Right kidney (tissue), 9 donors: ENCODE results near the gene TNP2.

Experiments
- DNase-seq: peaks from one replicate; pipeline ENCODE4 v3.0.0-alpha.2; 2016
- long read RNA-seq, 8 donors: transcript quantifications; one replicate each; lab custom pipeline, GENCODE V29; 2026

TNP2 gene
- long read RNA-seq, donor 1: 0 reads
- long read RNA-seq, donor 2: 0 reads
- long read RNA-seq, donor 3: 0 reads
- long read RNA-seq, donor 4: 0 reads
- long read RNA-seq, donor 5: 0 reads
- long read RNA-seq, donor 6: 0 reads
- long read RNA-seq, donor 7: 0 reads
- long read RNA-seq, donor 8: 0 reads

DNA sequence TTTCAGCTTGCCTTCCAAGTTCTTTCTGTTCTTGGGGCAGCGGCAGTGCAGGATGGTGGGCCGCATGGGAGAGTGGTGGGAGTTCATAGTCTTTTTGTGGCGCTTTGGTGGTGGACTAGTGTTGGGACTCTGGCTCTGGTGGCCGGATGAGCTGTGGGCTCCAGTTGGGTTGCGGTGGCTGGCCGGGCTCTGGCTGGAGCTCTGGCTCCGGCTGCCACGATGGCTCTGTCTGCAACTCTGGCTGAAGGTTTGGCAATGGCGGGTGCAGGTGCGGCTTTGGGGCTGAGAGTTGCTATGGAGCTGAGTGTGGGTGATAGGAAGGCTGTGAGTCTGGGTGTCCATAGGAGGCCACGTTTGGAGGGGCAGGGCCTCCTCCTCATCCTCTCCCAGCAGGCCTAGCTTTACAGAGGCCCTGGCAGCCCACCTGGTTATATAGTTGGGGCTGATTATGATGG, at the start of gene TNP2:
TSS of gene TNP2 (minus strand) at position 405 of the 455 bp plus-strand sequence. CDS start at position 342, 63 bp downstream.
- DNase-seq: no peak

DNA sequence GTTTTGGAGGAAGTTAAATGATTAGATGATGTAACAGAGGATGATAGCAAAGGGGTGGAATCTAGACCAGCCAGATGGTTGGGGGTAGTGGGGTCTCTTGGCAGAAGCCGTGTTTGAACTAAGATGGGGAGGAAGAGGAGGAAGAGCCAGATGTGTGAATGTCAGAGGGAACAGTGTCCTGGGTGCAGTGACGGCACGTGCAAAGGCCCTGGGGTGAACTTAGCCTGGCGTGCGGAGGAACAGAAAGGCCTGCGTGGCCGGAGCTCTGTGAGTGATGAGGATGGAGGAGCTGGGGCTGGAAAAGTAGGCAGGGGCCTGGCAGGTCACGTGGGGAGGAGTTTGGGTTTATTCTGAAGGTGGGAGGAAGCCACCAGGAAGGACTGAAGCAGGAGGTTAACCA, 49.7 kb upstream of the TNP2 start:
- no peak for DNase-seq

DNA sequence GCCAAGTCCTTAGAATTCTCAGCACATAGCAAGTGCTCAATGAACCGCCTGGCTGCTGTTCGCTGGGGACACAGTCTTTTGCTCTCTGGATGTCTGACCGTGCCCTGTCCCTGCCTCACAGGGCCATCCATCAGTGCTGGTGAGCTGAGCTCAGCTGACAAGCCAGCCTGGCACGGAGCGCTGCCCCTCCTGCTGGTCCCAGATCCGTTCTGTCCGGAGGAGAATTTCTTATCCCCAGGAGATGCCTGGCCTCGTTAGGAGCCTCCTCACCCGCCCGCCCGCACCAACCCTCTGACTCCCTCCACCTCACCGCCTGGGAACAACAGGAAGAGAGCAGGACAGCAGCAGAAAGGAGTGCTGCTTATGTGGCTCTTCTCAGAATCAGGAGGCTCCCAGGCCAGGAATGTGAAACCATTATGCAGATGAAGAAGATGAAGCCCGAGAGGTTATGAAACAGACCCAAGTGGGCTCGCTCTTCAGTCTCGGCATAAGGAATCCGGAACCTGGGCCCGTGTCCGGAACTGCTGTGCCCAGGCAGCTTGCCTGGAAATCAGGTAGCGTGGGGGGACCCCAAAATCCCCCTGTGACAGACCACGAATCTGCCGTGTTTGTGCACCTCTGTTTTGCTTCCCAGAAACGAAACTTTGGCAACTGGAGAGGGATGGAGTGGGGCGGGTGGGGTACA, 47.3 kb upstream of the TNP2 start:
- DNase-seq: peak; percentile 41

DNA sequence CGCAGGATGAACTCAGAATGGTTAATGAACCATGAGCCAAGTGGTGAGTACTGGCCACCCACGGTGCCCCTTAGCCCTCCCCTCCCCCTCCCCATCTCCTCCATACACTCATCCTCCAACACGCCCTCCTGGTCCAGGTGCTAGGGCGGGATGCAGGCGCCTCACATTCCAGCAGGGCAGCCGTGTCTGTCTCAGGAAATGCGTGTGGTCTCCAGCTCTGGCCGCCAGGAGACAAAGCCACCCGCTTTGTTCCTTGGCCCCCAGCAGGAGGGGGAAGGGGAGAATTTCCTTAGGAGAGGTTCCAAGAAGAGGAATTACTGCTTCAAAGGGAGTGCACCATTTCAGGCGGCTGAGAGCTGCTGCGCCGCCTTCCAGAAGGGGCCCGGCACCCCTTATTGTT, 46.4 kb upstream of the TNP2 start:
- DNase-seq: peak; percentile 67

DNA sequence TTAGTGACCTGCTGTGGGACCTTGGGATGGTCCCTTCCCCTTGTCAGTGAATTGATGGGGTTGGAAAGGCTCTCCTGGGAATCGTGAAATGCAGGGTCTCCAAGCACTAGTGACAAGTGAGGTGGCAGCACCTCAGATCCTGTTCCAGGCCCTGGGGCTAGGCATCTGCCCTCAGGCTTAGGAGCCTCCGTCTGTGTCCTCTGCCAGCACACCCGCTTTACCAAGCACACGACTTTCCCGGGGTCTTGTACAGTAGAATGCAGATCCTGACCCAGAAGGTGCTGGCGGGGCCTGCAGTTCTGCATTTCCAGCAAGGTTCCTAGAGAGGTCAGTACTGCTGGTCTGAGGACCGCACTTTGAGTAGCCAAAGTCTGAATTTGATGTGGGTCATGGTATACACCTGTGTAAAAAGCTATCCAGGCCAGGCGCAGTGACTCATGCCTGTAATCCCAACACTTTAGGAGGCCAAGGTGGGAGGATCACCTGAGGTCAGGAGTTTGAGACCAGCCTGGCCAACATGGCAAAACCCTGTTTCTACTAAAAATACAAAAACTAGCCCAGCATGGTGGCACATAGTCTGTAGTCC, 45.3 kb upstream of the TNP2 start:
- DNase-seq: no peak

DNA sequence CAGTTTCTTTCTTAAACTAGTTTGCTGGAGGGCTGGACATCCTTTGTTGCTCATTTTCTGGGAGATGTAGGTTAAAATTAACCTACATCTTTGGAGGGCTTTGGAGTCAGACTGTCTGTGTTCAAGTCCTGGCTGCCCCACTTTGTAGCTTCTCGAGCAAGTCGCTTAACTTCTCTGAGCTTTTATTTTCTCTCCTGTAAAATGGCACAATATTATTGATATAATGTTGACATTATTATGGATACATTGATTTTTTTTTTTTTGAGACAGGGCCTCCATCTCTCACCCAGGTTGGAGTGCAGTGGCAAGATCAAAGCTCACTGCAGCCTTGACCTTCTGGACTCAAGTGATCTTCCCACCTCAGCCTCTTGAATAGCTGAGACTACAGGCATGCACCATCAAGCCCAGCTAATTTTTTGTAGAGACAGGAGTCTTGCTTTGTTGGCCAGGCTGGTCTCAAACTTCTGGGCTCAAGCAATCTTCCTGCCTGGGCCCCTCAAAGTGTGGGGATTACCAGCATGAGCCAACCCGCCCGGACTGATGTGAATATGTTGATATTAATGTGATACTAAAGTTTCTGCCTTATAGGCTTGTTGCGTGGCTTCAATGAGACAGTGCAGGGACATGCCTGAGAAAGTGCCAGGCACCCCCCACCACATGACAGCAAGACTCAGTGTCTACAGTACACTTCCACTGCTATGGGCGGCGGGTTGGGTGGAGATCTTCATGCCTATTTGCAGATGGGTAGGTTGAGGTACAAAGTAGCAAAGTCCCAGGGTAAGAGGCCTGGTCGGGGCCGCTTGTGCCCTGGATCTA, 44.6 kb upstream of the TNP2 start:
- no peak for DNase-seq

DNA sequence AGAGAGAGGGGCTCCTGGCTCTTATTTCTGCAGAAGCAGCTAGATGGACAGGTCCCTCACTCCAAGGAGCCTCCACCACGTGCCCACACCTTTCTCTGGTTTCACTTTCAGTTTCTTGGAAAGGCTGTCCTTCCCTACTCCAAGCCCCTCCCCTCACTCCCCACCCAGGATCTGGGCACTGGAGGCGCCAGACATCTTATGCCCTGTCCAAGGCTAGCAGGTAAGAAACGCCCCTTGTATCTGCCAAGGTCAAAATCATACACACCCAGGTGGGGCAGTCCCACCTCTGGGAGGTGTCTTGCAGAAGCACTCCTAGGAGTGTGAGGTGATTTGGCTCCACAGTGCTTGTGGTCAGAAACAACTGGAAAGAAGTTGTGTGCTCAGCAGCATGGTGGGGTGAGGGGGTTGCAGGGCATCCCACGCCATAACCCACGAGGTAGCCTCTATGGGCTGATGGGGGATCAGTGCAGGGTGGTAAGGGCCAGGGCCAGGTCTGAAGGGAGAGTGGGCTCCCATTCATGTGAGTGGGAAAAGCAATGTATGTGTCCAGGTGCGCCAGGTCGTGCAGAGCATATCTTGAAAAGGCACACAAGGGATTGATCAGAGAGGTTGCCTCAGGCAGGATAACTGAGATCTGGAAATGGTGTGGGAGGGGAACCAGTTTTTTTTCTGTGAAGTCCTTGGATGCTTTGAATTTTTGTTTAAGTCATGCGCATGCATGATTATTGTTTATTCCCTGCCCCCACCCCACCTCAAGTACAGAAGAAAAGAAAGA, 43.8 kb upstream of the TNP2 start:
- DNase-seq: peak; percentile 57

DNA sequence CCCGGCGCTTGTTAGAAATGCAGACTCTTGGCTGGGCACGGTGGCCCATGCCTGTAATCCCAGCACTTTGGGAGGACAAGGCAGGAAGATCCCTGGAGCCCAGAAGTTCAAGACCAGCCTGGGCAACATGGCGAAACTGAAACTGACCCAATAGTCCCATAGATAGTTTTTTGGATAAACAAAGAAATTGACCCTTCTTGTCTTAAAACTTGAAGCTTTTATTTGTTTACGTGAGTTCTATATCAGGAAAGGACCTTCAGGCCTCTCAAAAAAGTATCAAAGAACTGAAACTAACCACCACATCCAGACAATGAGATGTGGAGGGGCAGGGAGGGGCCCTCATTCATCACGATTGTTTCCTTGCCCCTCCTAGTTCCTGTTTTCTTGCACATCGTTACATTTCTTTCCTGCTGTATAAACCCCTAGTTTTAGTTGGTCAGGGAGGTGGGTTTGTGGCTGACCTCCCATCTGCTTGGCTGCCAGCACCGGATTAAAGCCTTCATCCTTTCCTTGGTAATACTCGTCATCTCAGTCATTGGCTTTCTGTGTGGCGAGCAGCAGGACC, 42.0 kb upstream of the TNP2 start:
- DNase-seq: no peak

DNA sequence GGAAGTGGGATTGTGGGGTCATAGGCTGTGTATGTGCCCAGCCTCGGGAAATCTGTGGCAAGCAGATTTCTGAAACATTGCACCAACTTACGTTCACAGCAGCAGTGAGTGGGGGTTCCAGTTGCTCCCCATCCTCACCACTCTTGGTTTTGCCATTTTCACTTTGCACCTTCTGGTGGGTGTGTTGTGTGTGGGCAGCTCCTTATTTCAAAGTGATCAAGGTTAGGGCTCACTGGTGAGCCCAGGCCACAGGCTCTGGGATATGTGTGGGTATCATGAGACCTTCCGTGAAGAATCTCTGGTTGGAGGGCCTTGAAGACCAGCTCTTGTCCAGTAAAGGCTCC, 41.5 kb upstream of the TNP2 start:
- DNase-seq: no peak

DNA sequence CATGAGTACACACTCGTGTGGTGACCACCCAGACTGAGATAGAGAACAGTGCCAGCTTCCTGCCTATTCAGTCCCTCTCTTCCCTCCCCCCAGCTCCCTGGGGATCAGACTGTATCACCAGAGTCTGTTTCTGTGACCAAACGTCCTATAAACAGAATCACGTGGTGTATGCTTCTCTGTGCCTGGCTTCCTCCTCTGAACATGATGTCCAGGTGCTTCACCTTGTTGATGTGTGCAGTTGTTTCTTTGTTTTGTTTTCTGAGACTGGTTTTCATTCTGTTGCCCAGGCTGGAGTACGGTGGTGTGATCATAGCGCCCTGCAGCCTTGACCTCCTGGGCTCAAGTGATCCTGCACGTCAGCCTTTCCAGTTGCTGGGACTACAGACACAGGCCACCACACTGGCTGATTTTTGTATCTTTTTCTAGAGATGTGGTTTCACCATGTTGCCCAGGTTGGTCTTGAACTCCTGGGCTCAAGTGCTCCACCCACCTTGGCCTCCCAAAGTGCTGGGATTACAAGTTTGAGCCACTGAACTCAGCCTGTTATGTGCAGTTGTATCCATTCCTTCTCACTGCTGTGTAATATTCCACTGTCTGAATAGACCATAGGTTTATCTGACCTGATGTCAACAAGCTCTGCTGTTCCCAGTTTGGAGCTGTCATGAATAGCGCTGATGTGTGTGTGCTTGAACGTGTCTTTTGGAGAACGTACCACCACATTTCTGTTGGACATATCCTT, 40.9 kb upstream of the TNP2 start:
- DNase-seq: no peak

DNA sequence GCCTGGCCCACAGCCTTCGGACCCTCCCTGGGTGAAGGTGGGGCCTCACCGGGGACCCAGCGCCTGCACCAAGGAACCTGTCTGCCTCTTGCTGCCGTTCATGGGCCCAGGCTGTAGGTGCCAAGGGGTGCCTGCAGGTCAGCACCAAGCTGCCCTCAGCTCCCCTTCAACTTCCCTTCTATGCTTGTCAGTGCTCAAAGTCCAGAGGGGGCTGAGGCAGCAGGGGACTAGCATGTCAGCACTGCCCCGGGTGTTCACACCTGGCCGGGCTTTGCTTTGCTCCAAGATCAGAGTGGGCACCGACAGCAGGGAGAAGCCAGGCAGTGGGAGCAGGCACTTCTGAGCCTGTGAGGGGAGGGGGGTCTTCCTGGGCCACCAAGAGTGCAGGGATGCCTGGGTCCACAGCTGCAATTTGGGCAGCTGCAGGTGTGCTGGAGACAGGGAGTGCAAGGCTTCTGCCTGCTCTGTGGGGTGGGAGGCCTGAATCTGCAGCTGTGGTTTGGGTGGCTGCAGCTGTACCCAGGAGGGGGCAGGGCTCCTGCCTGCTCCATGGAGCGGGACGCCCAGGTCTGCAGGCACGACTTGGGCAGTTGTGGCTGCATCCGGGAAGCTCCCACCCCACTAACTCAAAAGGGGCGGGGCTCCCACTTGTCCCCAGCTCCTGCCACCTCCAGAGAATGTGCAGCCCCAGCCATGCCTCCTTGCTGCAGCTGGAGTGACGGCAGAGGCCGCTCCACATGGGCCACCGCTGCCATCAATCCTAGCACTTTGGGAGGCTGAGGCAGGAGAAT, 39.6 kb upstream of the TNP2 start:
- peak; percentile 59 for DNase-seq

DNA sequence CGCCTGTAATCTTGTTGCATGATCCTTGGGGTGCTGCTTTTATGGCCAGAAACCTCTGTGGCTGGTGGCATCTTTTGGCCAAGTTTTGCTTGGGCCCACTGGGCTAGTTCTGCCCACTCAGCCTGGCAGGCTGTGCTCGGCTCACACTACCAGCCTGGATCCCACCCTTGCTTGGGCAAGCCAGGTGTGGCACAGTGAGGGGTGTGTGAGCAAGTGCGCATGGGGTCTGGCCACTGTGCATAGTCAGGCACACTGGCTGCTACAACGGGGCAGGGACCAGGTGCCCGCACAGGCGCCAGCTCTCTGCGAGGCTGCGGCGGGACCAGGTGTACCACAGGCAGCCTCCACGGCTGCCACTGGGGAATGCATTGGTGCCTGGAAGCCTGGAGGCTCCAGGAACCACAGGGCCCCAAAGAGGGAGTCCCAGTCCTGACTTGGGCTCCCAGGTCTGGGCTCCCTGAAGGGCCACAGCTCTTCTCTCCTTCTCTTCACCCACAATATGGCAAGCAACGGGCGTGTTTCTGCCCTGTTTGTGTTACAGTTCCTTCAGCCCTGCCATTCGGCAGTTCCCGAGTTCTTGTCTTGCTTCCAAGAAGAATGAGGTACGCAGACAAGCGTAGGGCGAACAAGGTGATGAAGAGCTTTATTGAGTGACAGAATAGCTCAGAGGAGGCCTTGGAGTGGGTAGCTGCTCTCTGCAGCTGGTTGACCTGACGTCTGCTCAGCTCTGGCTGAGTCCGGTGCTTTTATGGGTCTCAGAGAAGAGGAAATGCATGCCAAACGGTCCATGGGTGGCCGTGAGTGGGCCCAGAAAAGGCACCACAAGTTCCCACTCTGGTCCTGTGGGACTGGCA, 38.7 kb upstream of the TNP2 start:
- DNase-seq: no peak

DNA sequence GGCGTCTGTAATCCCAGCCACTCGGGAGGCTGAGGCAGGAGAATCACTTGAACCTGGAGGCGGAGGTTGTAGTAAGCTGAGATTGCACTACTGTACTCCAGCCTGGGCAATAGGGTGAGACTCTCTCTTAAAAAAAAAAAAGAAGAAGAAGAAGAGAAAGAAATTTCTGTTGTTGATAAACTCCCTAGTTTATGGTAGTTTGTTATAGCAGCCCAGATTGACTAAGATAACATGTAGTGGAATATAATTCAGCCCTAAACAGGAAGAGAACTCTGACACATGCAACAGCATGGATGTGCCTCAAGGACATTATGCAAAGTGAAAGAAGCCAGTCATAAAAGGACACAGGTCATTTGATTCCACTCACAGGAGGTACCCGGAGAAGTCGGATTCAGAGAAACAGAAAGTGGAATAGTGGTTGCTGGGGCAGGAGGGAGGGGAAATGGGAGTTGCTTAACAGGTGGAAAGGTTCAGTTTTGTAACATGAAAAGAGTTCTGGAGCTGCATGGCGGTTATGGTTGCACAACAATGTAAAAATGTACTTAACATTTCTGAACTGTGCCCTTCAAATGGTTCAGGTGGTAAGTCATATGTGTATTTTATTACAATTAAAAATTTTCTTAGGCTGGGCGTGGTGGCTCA, 38.0 kb upstream of the TNP2 start:
- no peak for DNase-seq

DNA sequence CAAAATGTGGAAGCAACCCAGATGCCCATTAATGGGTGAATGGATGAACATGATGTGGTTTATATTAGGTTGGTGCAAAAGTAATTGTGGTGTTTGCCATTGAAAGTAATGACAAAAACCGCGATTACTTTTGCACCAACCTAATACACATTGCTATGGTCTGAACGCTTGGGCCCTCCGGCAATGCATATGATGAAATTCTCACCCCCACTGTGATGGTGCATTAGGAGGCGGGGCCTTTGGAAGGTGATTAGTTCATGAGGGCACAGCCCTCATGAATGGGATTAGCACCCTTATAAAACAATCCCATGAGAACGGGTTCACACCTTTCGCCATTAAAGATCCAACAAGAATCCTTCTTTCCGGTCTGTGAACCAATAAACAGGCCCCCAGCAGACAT, 37.3 kb upstream of the TNP2 start:
- no peak for DNase-seq

DNA sequence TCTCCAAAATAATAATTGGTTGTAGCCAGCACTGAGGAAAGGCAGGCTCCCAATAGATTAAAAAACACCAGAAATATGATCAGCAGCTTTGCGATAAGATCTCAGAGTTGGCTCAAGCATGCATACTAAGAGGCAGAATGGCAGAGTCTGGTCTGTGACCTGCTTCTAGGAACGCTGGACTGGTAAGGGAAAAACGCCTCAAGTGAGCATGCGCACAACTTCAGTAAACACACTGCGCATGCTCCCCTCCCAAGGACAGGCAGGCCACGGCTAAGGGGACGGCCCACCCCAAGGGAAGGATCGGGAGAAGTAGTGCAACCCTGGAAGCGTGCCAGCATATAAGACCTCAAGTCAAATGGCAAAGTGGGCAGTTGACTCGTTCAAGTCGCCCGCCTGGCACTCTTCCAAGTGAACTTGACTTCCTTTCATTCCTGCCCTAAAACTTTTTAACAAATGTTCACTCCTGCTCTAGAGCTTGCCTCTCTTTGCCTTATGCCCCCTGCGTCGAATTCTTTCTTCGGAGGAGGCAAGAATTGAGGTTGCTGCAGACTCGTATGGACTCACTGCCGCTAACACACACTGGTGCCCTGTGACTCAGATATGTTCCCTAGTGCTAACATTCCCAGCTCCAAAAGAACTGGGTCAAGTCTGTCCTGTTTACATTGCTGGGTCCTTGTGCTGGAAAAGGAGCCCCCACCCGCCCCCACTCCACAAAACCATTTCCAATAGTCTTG, 34.4 kb upstream of the TNP2 start:
- peak; percentile 47 for DNase-seq

DNA sequence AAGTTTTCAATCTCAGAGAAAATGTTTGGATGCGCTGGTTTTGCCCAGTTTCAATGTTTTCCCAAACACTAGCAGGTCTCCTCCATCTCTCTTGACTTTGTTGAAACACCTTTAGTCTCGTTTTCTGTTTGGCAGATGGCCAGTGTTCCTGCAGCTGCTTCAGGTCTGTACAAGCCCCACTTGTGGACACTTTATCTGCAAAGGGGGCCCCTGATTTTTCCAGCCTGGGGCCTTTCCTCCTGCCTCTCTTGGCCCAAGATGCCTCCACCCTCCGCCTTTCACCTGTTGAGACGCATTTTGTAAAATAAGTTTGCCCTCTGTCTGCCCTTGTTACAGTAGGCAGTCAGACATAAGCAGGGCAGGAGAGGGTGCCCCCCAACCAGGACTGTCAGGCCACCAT, 33.9 kb upstream of the TNP2 start:
- DNase-seq: peak; percentile 37

DNA sequence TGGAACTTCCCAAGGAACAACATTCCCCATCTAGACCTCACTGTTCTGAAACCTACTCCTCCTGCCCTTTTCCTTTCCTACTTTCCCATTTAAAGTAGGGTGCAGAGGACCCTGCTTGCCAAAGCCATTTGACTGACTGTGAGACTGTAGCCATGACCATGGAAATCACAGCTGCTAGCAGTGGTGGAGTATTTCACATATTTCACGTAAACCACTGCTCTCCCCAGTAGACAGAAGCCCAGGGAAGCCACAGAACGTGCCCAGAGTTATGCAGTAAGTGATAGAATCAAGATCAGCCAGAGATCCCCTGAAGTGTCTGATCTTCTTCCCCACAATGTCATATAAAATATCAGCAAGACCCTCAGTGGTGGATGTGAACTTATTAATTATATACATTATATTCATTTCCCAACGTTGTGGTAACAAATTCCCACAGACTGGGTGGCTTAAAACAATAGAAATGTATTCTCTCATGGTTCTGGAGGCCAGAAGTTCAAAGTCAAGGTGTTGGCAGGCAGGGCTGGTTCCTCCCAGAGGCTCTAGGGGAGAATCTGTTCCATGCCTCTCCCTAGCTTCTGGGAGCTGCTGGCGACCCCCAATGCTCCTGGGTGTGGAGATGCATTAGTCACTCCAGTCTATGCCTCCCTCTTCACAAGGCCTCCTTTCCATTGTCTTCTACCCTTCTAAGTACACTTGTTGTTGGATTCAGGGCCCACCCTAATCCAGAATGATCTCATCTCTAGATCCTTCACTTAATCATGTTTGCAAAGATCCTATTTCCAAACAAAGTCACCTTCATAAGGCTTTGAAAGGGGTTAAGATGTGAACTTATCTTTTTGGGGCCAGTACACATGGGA, 32.7 kb upstream of the TNP2 start:
- no peak for DNase-seq
